Activated T-cell treated with anti-CD3 and anti-CD28 coated beads, Interleukin-2, amount 50 U/mL, for 1 hour (primary cell): ENCODE measurements around the gene FGF2.
"Not testable (repeated sequence)": the region's sequence is repeated elsewhere in the genome, so short reads cannot be mapped to it uniquely, and the experiment has no call there.

ENCODE experiments used
- DNase-seq: peaks from one replicate; pipeline ENCODE4 v3.0.0-alpha.2; 2020

Gene FGF2

GRCh38 chr4:122849789-122850188 lies 23.2 kb downstream of the FGF2 start:
- DNase-seq = not testable (repeated sequence)

- DNase-seq = no peak
These were observed 24.9 kb downstream of the FGF2 start for GRCh38 chr4:122851568-122851967.

DNA sequence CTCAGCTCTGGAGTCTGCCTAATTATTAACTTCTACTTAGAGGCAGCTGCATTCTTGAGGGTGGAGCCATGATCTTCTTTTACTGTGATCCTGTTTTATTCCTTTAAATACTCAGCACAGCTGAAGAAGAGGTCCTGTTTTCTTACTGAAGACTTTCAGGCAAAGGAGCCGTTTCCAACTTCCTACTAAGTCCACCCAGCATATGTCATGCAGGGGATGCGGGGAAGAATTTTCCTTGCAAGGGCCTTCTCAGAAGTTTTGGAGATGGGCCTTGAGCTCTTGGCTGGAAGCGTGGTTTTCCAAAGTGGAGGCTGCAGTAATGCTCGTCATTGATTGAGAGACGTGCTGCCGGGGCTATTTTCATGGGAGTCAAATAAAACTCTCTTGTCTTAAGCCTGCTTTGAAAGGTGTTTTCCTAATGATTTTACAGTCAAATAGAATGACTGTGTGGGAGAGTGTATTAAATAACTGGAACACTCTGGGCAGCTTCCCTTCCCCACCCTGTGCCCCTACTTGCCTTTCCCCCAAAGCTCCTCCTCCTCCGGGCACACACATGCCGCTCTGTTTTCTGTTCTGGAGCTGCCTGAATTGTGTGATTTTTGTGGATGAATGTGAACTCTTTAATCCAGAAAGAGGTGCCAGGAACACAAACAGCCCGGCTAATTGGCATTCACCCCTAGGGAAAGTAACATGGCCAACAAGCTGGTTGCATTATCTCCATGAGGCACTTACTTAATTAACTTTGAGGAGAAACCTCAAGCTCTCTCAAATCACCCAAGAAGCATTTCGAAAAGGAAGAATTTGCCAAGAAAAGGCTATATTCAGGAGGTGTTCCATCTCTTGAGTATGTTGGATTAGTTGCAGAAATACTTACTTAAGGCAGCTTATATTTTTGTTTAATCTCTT lies 28.1 kb downstream of the FGF2 start:
- no peak for DNase-seq

- no peak for DNase-seq
These were observed 28.8 kb downstream of the FGF2 start for GRCh38 chr4:122855353-122855890.

- DNase-seq = no peak
These were observed 30.5 kb downstream of the FGF2 start for GRCh38 chr4:122857160-122857559.

- no peak for DNase-seq
These were observed 32.1 kb downstream of the FGF2 start for GRCh38 chr4:122858705-122859104.

DNA sequence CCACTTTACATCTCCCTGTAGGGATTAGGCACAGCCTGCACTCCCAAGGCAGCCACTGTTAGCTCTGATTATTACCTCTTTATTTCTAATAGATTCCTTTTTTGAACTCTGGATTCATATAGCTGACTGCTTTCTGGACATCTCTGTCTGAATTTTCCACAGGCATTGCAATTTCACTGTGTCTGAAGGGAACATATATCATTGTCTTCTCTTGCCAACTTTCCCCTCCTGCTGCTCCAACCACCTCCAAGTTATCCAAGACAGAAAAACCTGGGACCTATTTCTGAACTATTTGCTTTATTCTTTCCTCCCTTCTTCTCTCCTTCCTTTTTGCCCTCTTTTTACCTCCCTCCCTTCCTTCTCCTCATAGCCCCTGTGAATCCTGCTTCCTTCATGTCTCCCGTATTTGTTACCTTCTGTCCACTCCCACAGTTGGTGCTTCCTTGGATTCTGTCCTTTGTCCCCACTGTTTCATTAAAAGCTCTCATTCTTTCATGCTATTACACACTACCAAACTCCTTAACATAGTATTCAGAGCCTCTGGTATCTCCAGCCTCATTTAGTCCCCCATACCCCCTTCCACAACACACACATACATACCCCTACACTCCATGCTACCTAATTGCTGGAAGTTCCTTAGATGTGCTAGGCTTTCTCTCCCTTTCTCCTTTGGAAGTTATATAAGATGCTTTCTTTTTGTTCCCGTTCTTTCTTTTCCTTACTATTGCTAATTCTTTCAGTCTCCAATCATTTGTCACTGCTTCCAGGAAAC lies 34.7 kb downstream of the FGF2 start:
- DNase-seq = no peak

GRCh38 chr4:122863639-122864038 lies 37.0 kb downstream of the FGF2 start:
- DNase-seq = no peak

- DNase-seq = no peak
These were observed 38.8 kb downstream of the FGF2 start for GRCh38 chr4:122865425-122865824.

GRCh38 chr4:122868235-122868634 lies 41.6 kb downstream of the FGF2 start:
- DNase-seq = not testable (repeated sequence)

GRCh38 chr4:122873146-122873545 lies 46.5 kb downstream of the FGF2 start:
- no peak for DNase-seq

- no peak for DNase-seq
These were observed 47.4 kb downstream of the FGF2 start for GRCh38 chr4:122873821-122874593.

GRCh38 chr4:122875949-122876348 lies 49.3 kb downstream of the FGF2 start:
- DNase-seq = no peak

DNA sequence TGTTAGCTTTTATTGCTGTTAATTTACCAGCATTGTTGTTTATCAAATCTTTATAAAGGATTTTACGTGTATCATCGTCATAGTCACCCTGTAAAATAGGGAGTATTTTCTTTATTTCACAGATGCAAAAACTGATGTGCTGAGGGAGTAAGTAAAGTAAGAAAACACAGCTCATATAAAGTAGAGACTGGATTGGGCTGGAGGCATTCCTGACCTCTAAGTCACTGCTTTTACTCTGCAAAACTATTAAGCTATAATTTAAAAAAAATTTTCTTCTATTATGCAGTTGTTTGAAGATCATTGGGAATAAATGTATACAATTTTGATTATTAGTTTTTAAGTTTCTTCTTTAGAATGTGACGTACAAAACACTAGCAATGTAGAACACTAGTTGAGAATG lies 49.8 kb downstream of the FGF2 start:
- no peak for DNase-seq

- DNase-seq = no peak
These were observed 52.4 kb downstream of the FGF2 start for GRCh38 chr4:122879001-122879400.

GRCh38 chr4:122882857-122883735 lies 56.5 kb downstream of the FGF2 start:
- DNase-seq = no peak

- DNase-seq = no peak
These were observed 57.9 kb downstream of the FGF2 start for GRCh38 chr4:122884499-122884898.

- no peak for DNase-seq
These were observed 63.1 kb downstream of the FGF2 start for GRCh38 chr4:122889726-122890125.

DNA sequence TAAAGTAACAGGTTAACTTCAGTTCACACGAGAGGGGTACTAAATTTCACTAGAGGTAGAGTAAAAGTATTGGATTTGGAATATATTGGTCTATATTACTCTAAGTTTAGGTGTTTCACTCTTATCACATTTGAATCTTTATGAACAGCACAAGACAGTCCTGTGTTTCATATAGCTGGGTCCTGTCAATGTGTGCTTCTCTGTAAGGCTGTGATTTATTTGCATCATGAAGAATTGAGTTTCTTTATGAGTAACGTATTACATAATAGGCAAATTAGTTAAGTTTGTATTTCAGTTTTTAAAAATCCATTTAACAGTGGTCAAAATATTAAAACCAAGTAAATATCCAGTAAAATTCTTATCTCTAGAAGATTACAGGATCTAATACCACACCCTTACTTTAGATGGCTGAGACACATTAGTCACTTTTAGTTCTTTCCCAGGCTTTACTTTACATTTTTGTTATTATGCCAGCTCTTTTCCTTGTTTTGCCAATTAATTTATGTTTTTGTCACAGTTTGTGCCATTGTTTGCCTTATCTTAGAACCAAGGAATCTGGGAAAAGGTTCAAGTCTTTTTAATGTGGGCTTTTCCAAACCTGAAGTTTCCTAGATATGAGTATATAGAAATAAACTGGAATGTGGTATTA lies 63.6 kb downstream of the FGF2 start:
- DNase-seq = no peak

DNA sequence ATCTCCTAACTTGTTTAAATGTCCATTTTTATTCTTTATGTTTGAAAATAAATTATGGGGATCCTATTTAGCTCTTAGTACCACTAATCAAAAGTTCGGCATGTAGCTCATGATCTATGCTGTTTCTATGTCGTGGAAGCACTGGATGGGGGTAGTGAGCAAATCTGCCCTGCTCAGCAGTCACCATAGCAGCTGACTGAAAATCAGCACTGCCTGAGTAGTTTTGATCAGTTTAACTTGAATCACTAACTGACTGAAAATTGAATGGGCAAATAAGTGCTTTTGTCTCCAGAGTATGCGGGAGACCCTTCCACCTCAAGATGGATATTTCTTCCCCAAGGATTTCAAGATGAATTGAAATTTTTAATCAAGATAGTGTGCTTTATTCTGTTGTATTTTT lies 68.2 kb downstream of the FGF2 start:
- no peak for DNase-seq

GRCh38 chr4:122895336-122895995 lies 68.8 kb downstream of the FGF2 start:
- DNase-seq = no peak
